H1 (cell line): ENCODE data around the gene REG3G.

ENCODE experiments used
- ATF2 ChIP-seq: IDR thresholded peaks from 2 replicates; pipeline ENCODE4 v1.6.1; 2012; ENCODE audit warnings: low read length, inconsistent platforms
- ATF3 ChIP-seq: IDR thresholded peaks from 2 replicates; pipeline ENCODE4 v1.6.1; 2011; ENCODE audit warnings: low read depth, mild to moderate bottlenecking, low read length; ENCODE audit not compliant: insufficient read depth
- BRCA1 ChIP-seq: IDR thresholded peaks from 2 replicates; pipeline ENCODE4 v1.6.1; 2012; ENCODE audit warnings: low read depth, low read length, improper control_type of control experiment
- CREB1 ChIP-seq: IDR thresholded peaks from 2 replicates; pipeline ENCODE4 v1.6.1; 2012; ENCODE audit warnings: inconsistent platforms
- CTCF ChIP-seq, 3 experiments: IDR thresholded peaks; 1 replicate in 2 of 3; 2 replicates in 1 of 3; pipeline versions ENCODE4 v1.5.1 to v1.6.1; 2011; ENCODE audit warnings: low read length in 3 of 3, mild to moderate bottlenecking in 3 of 3, inconsistent platforms in 2 of 3, low read depth in 1 of 3, moderate library complexity in 1 of 3; ENCODE audit not compliant: insufficient read depth in 1 of 3; ENCODE audit errors: control extremely low read depth in 1 of 3
- EGR1 ChIP-seq: IDR thresholded peaks from 2 replicates; pipeline ENCODE4 v1.6.1; 2011; ENCODE audit warnings: low read depth, low read length, borderline replicate concordance
- EP300 ChIP-seq, 2 experiments: IDR thresholded peaks; 1 replicate in 1 of 2; 2 replicates in 1 of 2; pipeline ENCODE4 v1.6.1; 2011 to 2012; ENCODE audit warnings: low read depth in 2 of 2, low read length in 2 of 2, mild to moderate bottlenecking in 2 of 2, borderline replicate concordance in 1 of 2, inconsistent platforms in 1 of 2, moderate library complexity in 1 of 2
- EZH2 ChIP-seq: fragments of 200-600 bp; sonication (generic); IDR thresholded peaks from 2 replicates; pipeline ENCODE4 v1.7.1; 2012; ENCODE audit warnings: low read depth, mild to moderate bottlenecking, moderate library complexity, low read length, inconsistent platforms; ENCODE audit not compliant: severe bottlenecking
- KDM1A ChIP-seq: fragments of 200-600, 300-600 bp; sonication (generic); IDR thresholded peaks from 2 replicates; pipeline ENCODE4 v1.7.1; 2016; ENCODE audit warnings: mild to moderate bottlenecking, low read length, borderline replicate concordance
- POLR2A ChIP-seq, 2 experiments: IDR thresholded peaks; 1 replicate in 1 of 2; 2 replicates in 1 of 2; pipeline ENCODE4 v1.6.1; 2011; ENCODE audit warnings: low read depth in 2 of 2, low read length in 2 of 2, mild to moderate bottlenecking in 2 of 2; ENCODE audit errors: control extremely low read depth in 1 of 2
- POLR2AphosphoS5 ChIP-seq: IDR thresholded peaks from 2 replicates; pipeline ENCODE4 v1.6.1; 2011; ENCODE audit warnings: low read depth, low read length
- RAD21 ChIP-seq, 2 experiments: IDR thresholded peaks in 1 of 2; conservative IDR thresholded peaks in 1 of 2; 2 replicates each; pipeline ENCODE4 v1.6.1; 2011; ENCODE audit warnings: low read depth in 2 of 2, low read length in 2 of 2, improper control_type of control experiment in 1 of 2, inconsistent platforms in 1 of 2, mild to moderate bottlenecking in 1 of 2, moderate library complexity in 1 of 2
- SP1 ChIP-seq: IDR thresholded peaks from 2 replicates; pipeline ENCODE4 v1.6.1; 2011; ENCODE audit warnings: low read depth, low read length
- TAF1 ChIP-seq: IDR thresholded peaks from 2 replicates; pipeline ENCODE4 v1.6.1; 2011; ENCODE audit warnings: mild to moderate bottlenecking, low read depth, low read length

- TF ChIP-seq POLR2A (IDR thresholded peaks at IDR 0.05; ENCODE audit: control extremely low read depth in 1 of 2, low read depth in 2 of 2, low read length in 2 of 2) (no peak), CTCF (IDR thresholded peaks at IDR 0.05; ENCODE audit: control extremely low read depth in 1 of 3, insufficient read depth in 1 of 3, low read depth in 1 of 3, low read length in 3 of 3) (no peak), ATF2 (no peak), BRCA1 (no peak), ATF3 (no peak), POLR2AphosphoS5 (no peak), EGR1 (no peak), RAD21 (IDR thresholded peaks at IDR 0.05 in 1 of 2, conservative IDR thresholded peaks at IDR 0.05 in 1 of 2; ENCODE audit: low read depth in 2 of 2, low read length in 2 of 2) (no peak), EP300 (IDR thresholded peaks at IDR 0.05; ENCODE audit: borderline replicate concordance in 1 of 2, low read depth in 2 of 2, low read length in 2 of 2) (no peak), EZH2 (no peak), SP1 (no peak), TAF1 (no peak), KDM1A (no peak), CREB1 (no peak)
These were observed 32.5 kb upstream of the REG3G start for GRCh38 chr2:78992807-78993517.
